HCT116 (cell line): ENCODE measurements around the gene RAB34. TPM values are rescaled to one million over a fixed set of nuclear protein-coding genes. Genes with fewer than 3 reads are reported as not detected.

Experiments used
- ATAC-seq: fragments of 200-7000 bp; cut with Tn5 transposase; 2 replicates; pipeline ENCODE4 v1.9.1; 2020; ENCODE audit warnings: mild to moderate bottlenecking, moderate library complexity
- BruUV-seq: library from RNA; stranded (reverse); fragments of 400-500 nt; replicated peaks from 2 replicates; lab custom pipeline; 2021; lab: Mats Ljungman, UMichigan
- CTCF ChIA-PET: fragments of 300-600 bp; sonication (Branson Sonifier 250); formaldehyde crosslinking; loops from one replicate; lab custom pipeline; 2021; ENCODE audit warnings: antibody characterized with exemption; lab: Charles Lee
- POLR2A ChIA-PET: fragments of 300-600, 350-600 bp; sonication (Branson Sonifier 250); formaldehyde crosslinking; loops from one replicate; lab custom pipeline; 2021; ENCODE audit warnings: antibody characterized with exemption; lab: Charles Lee
- RAD21 ChIA-PET, 2 experiments: fragments of 300-600 bp; sonication (Branson Sonifier 250); formaldehyde crosslinking; loops; one replicate each; lab custom pipeline; 2023; ENCODE audit warnings: low total read pairs in 2 of 2; ENCODE audit not compliant: uncharacterized antibody in 2 of 2, unreplicated experiment in 2 of 2, low non-redundant PET in 1 of 2; lab: Charles Lee
- DNase-seq: peaks from one replicate; pipeline ENCODE4 v3.0.0-alpha.2; 2010; ENCODE audit warnings: low read depth, low spot score
- H2AFZ ChIP-seq: fragments of 200-600 bp; shearing (Covaris generic), sonication (generic); 2 replicates; pipeline ENCODE4 v1.6.1; 2017; ENCODE audit warnings: low read depth, mixed run types, mixed read lengths, antibody characterized with exemption, low read length; ENCODE audit not compliant: poor library complexity, severe bottlenecking
- H3K27ac ChIP-seq: 2 replicates; pipeline ENCODE4 v1.5.1; 2012; ENCODE audit warnings: low read depth, low read length
- H3K27me3 ChIP-seq: fragments of 200-600 bp; sonication (generic); 2 replicates; pipeline ENCODE4 v1.6.1; 2016; ENCODE audit warnings: mixed run types, low read length, mixed read lengths; ENCODE audit not compliant: insufficient read depth
- H3K36me3 ChIP-seq, 2 experiments: fragments of 200-500 bp in 1 of 2; fragments of 200-600 bp in 1 of 2; sonication (Bioruptor generic) in 1 of 2; sonication (generic) in 1 of 2; 2 replicates each; pipeline versions ENCODE4 v1.5.1 to v1.6.1; 2014 to 2016; ENCODE audit warnings: low read length in 2 of 2, inconsistent platforms in 1 of 2, mixed read lengths in 1 of 2, mixed run types in 1 of 2; ENCODE audit not compliant: insufficient read depth in 2 of 2, control insufficient read depth in 1 of 2
- H3K4me1 ChIP-seq, 2 experiments: fragments of 200-600 bp in 1 of 2; sonication (generic) in 1 of 2; 2 replicates each; pipeline versions ENCODE4 v1.5.1 to v1.6.1; 2012 to 2017; ENCODE audit warnings: low read length in 2 of 2, inconsistent platforms in 1 of 2, mild to moderate bottlenecking in 1 of 2, mixed read lengths in 1 of 2, mixed run types in 1 of 2, moderate library complexity in 1 of 2; ENCODE audit not compliant: insufficient read depth in 2 of 2, control insufficient read depth in 1 of 2
- H3K4me2 ChIP-seq: fragments of 200-600 bp; sonication (generic); 2 replicates; pipeline ENCODE4 v1.6.1; 2017; ENCODE audit warnings: mixed run types, low read length, mixed read lengths
- H3K4me3 ChIP-seq, 2 experiments: fragments of 200-600 bp in 1 of 2; sonication (generic) in 1 of 2; replicated peaks in 1 of 2; 2 replicates each; pipeline ENCODE4 v1.5.1; 2011 to 2016; ENCODE audit warnings: low read length in 2 of 2, control low read depth in 1 of 2, low read depth in 1 of 2, mild to moderate bottlenecking in 1 of 2, mixed read lengths in 1 of 2, mixed run types in 1 of 2
- H3K79me2 ChIP-seq: fragments of 200-600 bp; sonication (generic); 2 replicates; pipeline ENCODE4 v1.6.1; 2017; ENCODE audit warnings: mild to moderate bottlenecking, mixed run types, low read length, moderate library complexity, mixed read lengths; ENCODE audit not compliant: insufficient read depth
- H3K9ac ChIP-seq: fragments of 200-600 bp; sonication (generic); 2 replicates; pipeline ENCODE4 v1.6.1; 2016; ENCODE audit warnings: low read length, mixed read lengths
- H3K9me2 ChIP-seq: fragments of 200-600 bp; sonication (generic), shearing (Covaris generic); 2 replicates; pipeline ENCODE4 v1.6.1; 2017; ENCODE audit warnings: mixed run types, mild to moderate bottlenecking, moderate library complexity; ENCODE audit not compliant: insufficient read depth
- H3K9me3 ChIP-seq, 2 experiments: fragments of 200-500 bp in 1 of 2; fragments of 200-600 bp in 1 of 2; sonication (Bioruptor generic) in 1 of 2; sonication (generic) in 1 of 2; 2 replicates each; pipeline ENCODE4 v1.6.1; 2014 to 2017; ENCODE audit warnings: low read length in 2 of 2, mixed read lengths in 2 of 2, inconsistent platforms in 1 of 2, low read depth in 1 of 2, mild to moderate bottlenecking in 1 of 2, mixed run types in 1 of 2, moderate library complexity in 1 of 2; ENCODE audit not compliant: control insufficient read depth in 1 of 2, insufficient read depth in 1 of 2
- H4K20me1 ChIP-seq: fragments of 200-600 bp; sonication (generic), shearing (Covaris generic); 2 replicates; pipeline ENCODE4 v1.6.1; 2017; ENCODE audit warnings: mixed run types, mild to moderate bottlenecking, moderate library complexity; ENCODE audit not compliant: insufficient read depth
- ATF3 ChIP-seq: IDR thresholded peaks from 2 replicates; pipeline ENCODE4 v1.6.1; 2012
- CBX3 ChIP-seq: IDR thresholded peaks from 2 replicates; pipeline ENCODE4 v1.6.1; 2012; ENCODE audit warnings: low read depth
- CEBPB ChIP-seq: IDR thresholded peaks from 2 replicates; pipeline ENCODE4 v1.6.1; 2012; ENCODE audit warnings: low read depth
- EGR1 ChIP-seq: IDR thresholded peaks from 2 replicates; pipeline ENCODE4 v1.6.1; 2012; ENCODE audit warnings: low read depth
- ELF1 ChIP-seq: IDR thresholded peaks from 2 replicates; pipeline ENCODE4 v1.6.1; 2012; ENCODE audit warnings: low read depth, borderline replicate concordance
- EZH2 ChIP-seq: fragments of 200-600 bp; sonication (generic); IDR thresholded peaks from 2 replicates; pipeline ENCODE4 v1.6.1; 2017; ENCODE audit warnings: antibody characterized with exemption, mixed run types
- EZH2phosphoT487 ChIP-seq: fragments of 200-600 bp; IDR thresholded peaks from 2 replicates; pipeline ENCODE4 v1.6.1; 2018; ENCODE audit warnings: antibody characterized with exemption, borderline replicate concordance
- FOSL1 ChIP-seq: IDR thresholded peaks from 2 replicates; pipeline ENCODE4 v1.6.1; 2012; ENCODE audit warnings: low read depth
- JUND ChIP-seq: IDR thresholded peaks from 2 replicates; pipeline ENCODE4 v1.6.1; 2012
- POLR2A ChIP-seq: IDR thresholded peaks from 2 replicates; pipeline ENCODE4 v1.7.0; 2011; ENCODE audit warnings: borderline replicate concordance; ENCODE audit not compliant: insufficient read depth, insufficient read length; ENCODE audit errors: extremely low read depth
- RAD21 ChIP-seq: IDR thresholded peaks from 2 replicates; pipeline ENCODE4 v1.6.1; 2012; ENCODE audit warnings: low read depth, mild to moderate bottlenecking
- REST ChIP-seq: IDR thresholded peaks from 2 replicates; pipeline ENCODE4 v1.6.1; 2012; ENCODE audit warnings: low read depth
- SIN3A ChIP-seq: IDR thresholded peaks from 2 replicates; pipeline ENCODE4 v1.6.1; 2012; ENCODE audit warnings: low read depth
- SP1 ChIP-seq: IDR thresholded peaks from 2 replicates; pipeline ENCODE4 v1.6.1; 2012; ENCODE audit warnings: low read depth
- TCF7L2 ChIP-seq: IDR thresholded peaks from 2 replicates; pipeline ENCODE4 v1.7.0; 2011; ENCODE audit warnings: borderline replicate concordance, inconsistent platforms; ENCODE audit not compliant: insufficient read depth, insufficient read length; ENCODE audit errors: extremely low read depth
- YY1 ChIP-seq: IDR thresholded peaks from 2 replicates; pipeline ENCODE4 v1.6.1; 2011; ENCODE audit warnings: low read length, low read depth, moderate library complexity, mild to moderate bottlenecking; ENCODE audit not compliant: insufficient replicate concordance; ENCODE audit errors: extremely low read depth
- ZFX ChIP-seq: fragments of 450-650 bp; IDR thresholded peaks from 2 replicates; pipeline ENCODE4 v1.6.1; 2017
- ZNF274 ChIP-seq: fragments of 200-500 bp; sonication (Bioruptor generic); IDR thresholded peaks from 2 replicates; pipeline ENCODE4 v1.6.1; 2014; ENCODE audit warnings: mild to moderate bottlenecking, low read depth, low read length, inconsistent platforms
- intact Hi-C: fragments of 100-400 bp; cut with micrococcal nuclease; formaldehyde crosslinking; loops from 2 replicates; pipeline ENCODE4 v1.10.0; 2022
- total RNA-seq: library from RNA; stranded (reverse); gene quantifications from one replicate; pipeline ENCODE4 v1.2.1, GENCODE V29; 2021; ENCODE audit not compliant: unreplicated experiment
- TF ChIP-seq, protein P1 (sequence below): IDR thresholded peaks from 2 replicates; pipeline ENCODE4 v1.6.1; 2012

The RAB34 gene
- total RNA-seq, 1 experiment from 2014 or later = 0.59 TPM

DNA sequence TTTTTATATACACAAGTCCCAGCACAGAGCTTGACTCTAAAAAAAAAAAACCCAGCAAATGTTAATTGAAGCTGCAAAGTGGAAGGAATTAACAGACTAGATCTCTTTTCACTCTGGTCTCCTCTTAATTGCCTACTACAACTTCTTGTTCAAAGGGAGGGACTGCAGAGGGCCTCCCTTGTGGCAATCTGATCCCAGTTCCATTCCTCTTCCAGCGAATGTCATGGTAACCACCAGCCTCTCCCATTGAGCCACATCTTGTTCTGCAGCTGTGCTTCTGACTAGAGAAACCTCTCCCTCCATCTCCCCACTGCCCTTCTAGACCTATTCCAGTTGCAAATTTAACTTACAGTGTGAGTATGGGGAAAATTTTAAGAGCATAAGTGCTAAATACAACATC lies 49.8 kb downstream of the RAB34 start:
- Histone ChIP-seq H3K36me3 (peaks cover 23 to 41% of the 10 kb centered on the region in 2 experiments), H4K20me1 (no peaks in the 10 kb centered on the region), H3K27ac (no peak overlapping the region), H3K9ac (no peak overlapping the region), H3K9me3 (no peaks in the 10 kb centered on the region), H2AFZ (no peak overlapping the region), H3K27me3 (no peaks in the 10 kb centered on the region), H3K4me3 (no peak overlapping the region), H3K4me2 (no peak overlapping the region), H3K4me1 (peaks cover 8% of the 10 kb centered on the region in 2 experiments; a peak in 3 of 4 replicates), H3K9me2 (no peaks in the 10 kb centered on the region), H3K79me2 (peaks cover 83% of the 10 kb centered on the region)
- DNase-seq = no peak
- no peak for ATAC-seq
- TF ChIP-seq, protein P1, sequence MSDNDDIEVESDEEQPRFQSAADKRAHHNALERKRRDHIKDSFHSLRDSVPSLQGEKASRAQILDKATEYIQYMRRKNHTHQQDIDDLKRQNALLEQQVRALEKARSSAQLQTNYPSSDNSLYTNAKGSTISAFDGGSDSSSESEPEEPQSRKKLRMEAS = no peak
- TF ChIP-seq EZH2phosphoT487 (no peak), EGR1 (no peak), ZFX (no peak), JUND (no peak)
- POLR2A ChIA-PET = interaction anchor here (0.8 to 0.9 kb wide), 2 partner anchors 10 to 24 kb away, joined by 3 read pairs; no protein-coding TSS in a partner anchor
- CTCF ChIA-PET = interaction anchor here (1.0 to 1.3 kb wide), 2 partner anchors 21 to 23 kb away, joined by 3 to 5 read pairs; partner anchors contain the start of gene BLTP2
- intact Hi-C loops = no loop called here
- no TSS peak for BruUV-seq
- RAD21 ChIA-PET = no interaction called here

- Histone ChIP-seq H3K36me3 (peaks cover 10 to 24% of the 10 kb centered on the region in 2 experiments), H3K9me2 (no peaks in the 10 kb centered on the region), H2AFZ (no peak overlapping the region), H3K4me1 (peaks cover 8 to 11% of the 10 kb centered on the region in 2 experiments; a peak in 3 of 4 replicates), H3K4me3 (no peak overlapping the region), H3K4me2 (no peak overlapping the region), H3K27me3 (no peaks in the 10 kb centered on the region), H3K9ac (no peak overlapping the region), H3K79me2 (peaks cover 94% of the 10 kb centered on the region), H3K9me3 (no peaks in the 10 kb centered on the region), H4K20me1 (no peaks in the 10 kb centered on the region), H3K27ac (no peak overlapping the region)
- ChIA-PET POLR2A (no interaction called here), CTCF (no interaction called here), RAD21 (no interaction called here)
- BruUV-seq = no TSS peak
- DNase-seq = no peak
- no peak for ATAC-seq
- intact Hi-C loops = no loop called here
- TF ChIP-seq CEBPB (no peak), SP1 (no peak), FOSL1 (no peak), JUND (no peak), REST (no peak), POLR2A (no peak), TCF7L2 (no peak), YY1 (no peak), EZH2 (no peak), ELF1 (no peak), ZFX (no peak), CBX3 (no peak), EZH2phosphoT487 (no peak), RAD21 (no peak), ATF3 (no peak), SIN3A (no peak), ZNF274 (no peak), EGR1 (no peak)
- TF ChIP-seq, protein P1 = no peak
Observed at GRCh38 chr17:28665994-28666393, 51.7 kb downstream of the RAB34 start.
